A673 (cell line): ENCODE results near the gene PEX26. TPM values are rescaled to one million over a fixed set of nuclear protein-coding genes. Genes with fewer than 3 reads are reported as not detected.
"Not testable (repeated sequence)": the region's sequence is repeated elsewhere in the genome, so short reads cannot be mapped to it uniquely, and the experiment has no call there.

Experiments used
- BruUV-seq: library from RNA; stranded (reverse); fragments of 400-500 nt; replicated peaks from 2 replicates; lab custom pipeline; 2021; lab: Mats Ljungman, UMichigan
- CTCF ChIA-PET: fragments of 300-600 bp; sonication (Branson Sonifier 250); formaldehyde crosslinking; loops from one replicate; lab custom pipeline; 2022; ENCODE audit warnings: antibody characterized with exemption; lab: Charles Lee
- POLR2A ChIA-PET: fragments of 300-600 bp; sonication (Branson Sonifier 250); formaldehyde crosslinking; loops from one replicate; lab custom pipeline; 2022; ENCODE audit warnings: antibody characterized with exemption; ENCODE audit not compliant: low non-redundant PET; lab: Charles Lee
- DNase-seq: peaks from one replicate; pipeline ENCODE4 v3.0.0-alpha.2; 2015; ENCODE audit warnings: low spot score
- H3K27ac ChIP-seq: fragments of 200-600 bp; sonication (generic); 2 replicates; pipeline ENCODE4 v1.5.1; 2016; ENCODE audit warnings: mixed run types, low read depth, mild to moderate bottlenecking, mixed read lengths, antibody characterized with exemption, low read length; ENCODE audit not compliant: poor library complexity, severe bottlenecking
- H3K27me3 ChIP-seq: fragments of 200-600 bp; sonication (generic); replicated peaks from 2 replicates; pipeline ENCODE4 v1.6.1; 2017; ENCODE audit warnings: mixed run types, low read depth, mild to moderate bottlenecking, mixed read lengths, antibody characterized with exemption, low read length; ENCODE audit not compliant: insufficient read depth, poor library complexity
- H3K36me3 ChIP-seq: fragments of 200-600 bp; sonication (generic); 2 replicates; pipeline ENCODE4 v1.6.1; 2016; ENCODE audit warnings: mixed run types, mild to moderate bottlenecking, mixed read lengths, antibody characterized with exemption, low read length; ENCODE audit not compliant: insufficient read depth, poor library complexity, severe bottlenecking
- H3K4me1 ChIP-seq: fragments of 200-600 bp; sonication (generic); 2 replicates; pipeline ENCODE4 v1.6.1; 2017; ENCODE audit warnings: mixed run types, mild to moderate bottlenecking, mixed read lengths, antibody characterized with exemption, low read length; ENCODE audit not compliant: insufficient read depth, poor library complexity, severe bottlenecking
- H3K4me3 ChIP-seq: fragments of 200-600 bp; sonication (generic); 2 replicates; pipeline ENCODE4 v1.5.1; 2016; ENCODE audit warnings: low read depth, mixed run types, mild to moderate bottlenecking, mixed read lengths, low read length; ENCODE audit not compliant: poor library complexity, severe bottlenecking
- H3K9me3 ChIP-seq: fragments of 200-600 bp; sonication (generic); 2 replicates; pipeline ENCODE4 v1.6.1; 2016; ENCODE audit warnings: mixed run types, low read depth, mild to moderate bottlenecking, mixed read lengths, antibody characterized with exemption, low read length; ENCODE audit not compliant: poor library complexity, severe bottlenecking
- CTCF ChIP-seq: fragments of 300-800, 200-600 bp; sonication (generic); conservative IDR thresholded peaks from 2 replicates; pipeline ENCODE4 v1.5.1; 2017; ENCODE audit warnings: low read depth, mild to moderate bottlenecking, antibody characterized with exemption, low read length, moderate library complexity, mixed read lengths
- EZH2 ChIP-seq: fragments of 200-600 bp; sonication (generic); IDR thresholded peaks from 2 replicates; pipeline ENCODE4 v1.6.1; 2017; ENCODE audit warnings: borderline replicate concordance, low read depth, mild to moderate bottlenecking, mixed read lengths, antibody characterized with exemption, low read length; ENCODE audit not compliant: poor library complexity, severe bottlenecking
- intact Hi-C: fragments of 100-400 bp; cut with micrococcal nuclease; formaldehyde crosslinking; loops from one replicate; pipeline ENCODE4 v1.10.0; 2022; ENCODE audit not compliant: unreplicated experiment
- total RNA-seq: library from RNA; stranded (reverse); gene quantifications from 2 replicates; pipeline ENCODE4 v1.2.3, GENCODE V29; 2021

The PEX26 gene
- total RNA-seq, 1 experiment from 2014 or later = 36.9 TPM

GRCh38 chr22:18048041-18048440, 29.7 kb upstream of the PEX26 start:
- Histone ChIP-seq H3K27ac (no peak overlapping the region), H3K4me1 (no peaks in the 10 kb centered on the region), H3K4me3 (no peak overlapping the region), H3K27me3 (no peaks in the 10 kb centered on the region), H3K9me3 (no peaks in the 10 kb centered on the region), H3K36me3 (no peaks in the 10 kb centered on the region)
- ChIA-PET POLR2A (interaction anchor here (0.6 kb wide), 1 partner anchor 131 kb away, joined by 3 read pairs; no protein-coding TSS in a partner anchor), CTCF (no interaction called here)
- intact Hi-C loops = no loop called here
- no TSS peak for BruUV-seq
- TF ChIP-seq CTCF (no peak), EZH2 (no peak)
- DNase-seq = no peak

GRCh38 chr22:18048441-18048898, 29.3 kb upstream of the PEX26 start:
- CTCF ChIA-PET = no interaction called here
- POLR2A ChIA-PET = interaction anchor here (0.6 kb wide), 1 partner anchor 132 kb away, joined by 3 read pairs; no protein-coding TSS in a partner anchor
- no TSS peak for BruUV-seq
- no peak overlapping the region for H3K4me3 ChIP-seq
- no peaks in the 10 kb centered on the region for H3K9me3 ChIP-seq
- H3K27me3 ChIP-seq = no peaks in the 10 kb centered on the region
- DNase-seq = no peak
- H3K36me3 ChIP-seq = no peaks in the 10 kb centered on the region
- no peak overlapping the region for H3K27ac ChIP-seq
- TF ChIP-seq EZH2 = no peak
- no peak for TF ChIP-seq CTCF
- intact Hi-C loops = no loop called here
- H3K4me1 ChIP-seq = no peaks in the 10 kb centered on the region

- no peaks in the 10 kb centered on the region for H3K36me3 ChIP-seq
- H3K4me1 ChIP-seq = no peaks in the 10 kb centered on the region
- H3K27me3 ChIP-seq = no peaks in the 10 kb centered on the region
- intact Hi-C loops = no loop called here
- ChIA-PET POLR2A (no interaction called here), CTCF (no interaction called here)
- TF ChIP-seq CTCF = no peak
- no TSS peak for BruUV-seq
- no peaks in the 10 kb centered on the region for H3K9me3 ChIP-seq
- H3K4me3 ChIP-seq = no peak overlapping the region
- no peak overlapping the region for H3K27ac ChIP-seq
- no peak for DNase-seq
Observed at GRCh38 chr22:18050065-18050464, 27.7 kb upstream of the PEX26 start.

- H3K4me3 ChIP-seq, DNase-seq, H3K27ac ChIP-seq, intact Hi-C loops, H3K27me3 ChIP-seq, H3K36me3 ChIP-seq, H3K9me3 ChIP-seq, POLR2A ChIA-PET, CTCF ChIA-PET, BruUV-seq, H3K4me1 ChIP-seq: not testable (repeated sequence)
Observed at GRCh38 chr22:18051113-18051512, 26.7 kb upstream of the PEX26 start.

GRCh38 chr22:18053216-18053946, 24.4 kb upstream of the PEX26 start:
- H3K27ac ChIP-seq, H3K4me3 ChIP-seq, POLR2A ChIA-PET, H3K27me3 ChIP-seq, DNase-seq, H3K9me3 ChIP-seq, BruUV-seq, H3K36me3 ChIP-seq, H3K4me1 ChIP-seq, intact Hi-C loops, CTCF ChIA-PET: not testable (repeated sequence)
